IMR-90 (cell line): Measurements from ENCODE around the gene COMP. TPM values are rescaled to one million over a fixed set of nuclear protein-coding genes. Genes with fewer than 3 reads are reported as not detected.

ENCODE experiments used
- ATAC-seq: fragments of 200-7000 bp; cut with Tn5 transposase; 2 replicates; pipeline ENCODE4 v1.9.1; 2020; ENCODE audit warnings: low read depth, mild to moderate bottlenecking, moderate library complexity
- BruUV-seq: library from RNA; stranded (reverse); fragments of 400-500 nt; replicated peaks from 2 replicates; lab custom pipeline; 2021; lab: Mats Ljungman, UMichigan
- CTCF ChIA-PET: fragments of 300-600 bp; formaldehyde crosslinking; extraction: SDS; loops from one replicate; lab custom pipeline; 2021; ENCODE audit warnings: antibody characterized with exemption; lab: Yijun Ruan, JAX
- POLR2A ChIA-PET: fragments of 300-600 bp; sonication (Branson Sonifier 250); formaldehyde crosslinking; loops from one replicate; lab custom pipeline; 2022; ENCODE audit warnings: antibody characterized with exemption; ENCODE audit not compliant: unreplicated experiment; lab: Charles Lee
- DNase-seq: peaks from one replicate; pipeline ENCODE4 v3.0.0; 2013
- H2AFZ ChIP-seq: replicated peaks from 2 replicates; pipeline ENCODE3; 2013; ENCODE audit warnings: low read length, mild to moderate bottlenecking; ENCODE audit not compliant: poor library complexity
- H2AK5ac ChIP-seq: 2 replicates; pipeline ENCODE4 v1.6.1; 2013; ENCODE audit warnings: low read depth, low read length, inconsistent platforms
- H2AK9ac ChIP-seq: replicated peaks from 2 replicates; pipeline ENCODE3; 2013; ENCODE audit warnings: mild to moderate bottlenecking, low read depth, low read length, moderate library complexity; ENCODE audit not compliant: poor library complexity
- H2BK120ac ChIP-seq: 2 replicates; pipeline ENCODE4 v1.6.1; 2013; ENCODE audit warnings: low read depth, low read length, inconsistent platforms
- H2BK15ac ChIP-seq: 3 replicates; pipeline ENCODE4 v1.6.1; 2013; ENCODE audit warnings: low read depth, low read length, inconsistent platforms
- H2BK20ac ChIP-seq: 2 replicates; pipeline ENCODE4 v1.6.1; 2013; ENCODE audit warnings: low read depth, mild to moderate bottlenecking, inconsistent platforms, low read length, moderate library complexity
- H2BK5ac ChIP-seq: 2 replicates; pipeline ENCODE4 v1.6.1; 2013; ENCODE audit warnings: mild to moderate bottlenecking, low read depth, low read length, inconsistent platforms; ENCODE audit not compliant: poor library complexity, severe bottlenecking
- H3K14ac ChIP-seq: replicated peaks from 2 replicates; pipeline ENCODE4 v1.6.1; 2013; ENCODE audit warnings: low read depth, low read length, inconsistent platforms
- H3K18ac ChIP-seq: 2 replicates; pipeline ENCODE4 v1.6.1; 2013; ENCODE audit warnings: low read depth, low read length, control low read depth
- H3K23ac ChIP-seq: 2 replicates; pipeline ENCODE4 v1.6.1; 2013; ENCODE audit warnings: low read depth, low read length, inconsistent platforms
- H3K27ac ChIP-seq: 2 replicates; pipeline ENCODE4 v1.5.1; 2013; ENCODE audit warnings: mild to moderate bottlenecking, control low read depth, low read length; ENCODE audit not compliant: insufficient read depth
- H3K27me3 ChIP-seq: 2 replicates; pipeline ENCODE4 v1.6.1; 2013; ENCODE audit warnings: low read length; ENCODE audit not compliant: control insufficient read depth, insufficient read depth
- H3K36me3 ChIP-seq: 2 replicates; pipeline ENCODE4 v1.6.1; 2013; ENCODE audit warnings: low read length, mixed read lengths; ENCODE audit not compliant: control insufficient read depth, insufficient read depth
- H3K4ac ChIP-seq: 2 replicates; pipeline ENCODE4 v1.6.1; 2013; ENCODE audit warnings: low read depth, low read length, inconsistent platforms
- H3K4me1 ChIP-seq: 2 replicates; pipeline ENCODE4 v1.6.1; 2013; ENCODE audit warnings: low read length, mixed read lengths; ENCODE audit not compliant: control insufficient read depth, insufficient read depth
- H3K4me2 ChIP-seq: 2 replicates; pipeline ENCODE4 v1.6.1; 2013; ENCODE audit warnings: low read depth, mild to moderate bottlenecking, control low read depth, low read length, moderate library complexity
- H3K4me3 ChIP-seq: 2 replicates; pipeline ENCODE4 v1.5.1; 2013; ENCODE audit warnings: low read depth, mild to moderate bottlenecking, control low read depth, low read length, moderate library complexity; ENCODE audit not compliant: insufficient read depth
- H3K56ac ChIP-seq: 2 replicates; pipeline ENCODE4 v1.6.1; 2013; ENCODE audit warnings: low read length, inconsistent platforms; ENCODE audit not compliant: insufficient read depth; ENCODE audit errors: extremely low read depth
- H3K79me1 ChIP-seq, 2 experiments: 2 replicates each; pipeline ENCODE4 v1.6.1; 2013; ENCODE audit warnings: low read length in 2 of 2, inconsistent platforms in 1 of 2, low read depth in 1 of 2
- H3K9ac ChIP-seq: 2 replicates; pipeline ENCODE4 v1.6.1; 2013; ENCODE audit warnings: low read depth, low read length, control low read depth
- H3K9me1 ChIP-seq: 2 replicates; pipeline ENCODE4 v1.6.1; 2013; ENCODE audit warnings: low read length, inconsistent platforms; ENCODE audit not compliant: insufficient read depth
- H3K9me3 ChIP-seq: 2 replicates; pipeline ENCODE4 v1.6.1; 2013; ENCODE audit warnings: low read length; ENCODE audit not compliant: control insufficient read depth, insufficient read depth
- H4K20me1 ChIP-seq: 2 replicates; pipeline ENCODE4 v1.6.1; 2013; ENCODE audit warnings: low read length, inconsistent platforms; ENCODE audit not compliant: insufficient read depth
- H4K5ac ChIP-seq: 2 replicates; pipeline ENCODE4 v1.6.1; 2013; ENCODE audit warnings: mild to moderate bottlenecking, low read depth, low read length, control low read depth
- H4K8ac ChIP-seq, 2 experiments: 2 replicates each; pipeline ENCODE4 v1.6.1; 2013; ENCODE audit warnings: low read depth in 2 of 2, low read length in 2 of 2, control low read depth in 1 of 2, inconsistent platforms in 1 of 2
- H4K91ac ChIP-seq: 2 replicates; pipeline ENCODE4 v1.6.1; 2013; ENCODE audit warnings: low read depth, low read length, inconsistent platforms; ENCODE audit not compliant: insufficient read depth
- MAZ ChIP-seq: IDR thresholded peaks from 2 replicates; pipeline ENCODE4 v1.6.1; 2012; ENCODE audit warnings: low read depth, mild to moderate bottlenecking, low read length, improper control_type of control experiment, moderate library complexity, borderline replicate concordance
- POLR2A ChIP-seq: IDR thresholded peaks from 2 replicates; pipeline ENCODE4 v1.6.1; 2012; ENCODE audit warnings: mild to moderate bottlenecking, low read depth, low read length
- WGBS, 2 experiments: methylation state at CpG; one replicate each; pipeline versions ENCODE4 v1.1.5 to v1.1.7; 2013; ENCODE audit warnings: missing lambda C conversion rate in 2 of 2; ENCODE audit not compliant: insufficient read length in 1 of 2; ENCODE audit errors: extremely low coverage in 2 of 2; 5-methylcytosine and 5-hydroxymethylcytosine counted together
- dilution Hi-C: fragments of 300-500 bp; cut with HindIII; formaldehyde crosslinking; loops from one replicate; pipeline ENCODE4 v1.14.3; 2018; ENCODE audit warnings: low sequenced_read_pairs; ENCODE audit not compliant: unreplicated experiment
- in situ Hi-C: fragments of 300-500 bp; cut with MboI; formaldehyde crosslinking; loops from 3 replicates; pipeline ENCODE4 v1.14.3; 2019; ENCODE audit warnings: low sequenced_read_pairs, inconsistent platforms, mixed read lengths
- intact Hi-C: fragments of 100-400 bp; cut with micrococcal nuclease; formaldehyde crosslinking; loops from 2 replicates; pipeline ENCODE4 v1.10.0; 2022
- polyA plus RNA-seq, 3 experiments: library from polyadenylated mRNA; depleted of rRNA; stranded (reverse); fragments of >200 nt; gene quantifications; 2 replicates each; pipeline ENCODE4 v1.2.3, GENCODE V29; 2012; ENCODE audit warnings: low replicate concordance in 1 of 3
- total RNA-seq: library from RNA; depleted of rRNA; stranded (reverse); fragments of >200 nt; gene quantifications from 2 replicates; pipeline ENCODE4 v1.2.3, GENCODE V29; 2012

The COMP gene
- total and polyA plus RNA-seq, 2 of the 4 experiments (the other 2 are of a cell fraction) = under 0.01 to 0.43 TPM

DNA sequence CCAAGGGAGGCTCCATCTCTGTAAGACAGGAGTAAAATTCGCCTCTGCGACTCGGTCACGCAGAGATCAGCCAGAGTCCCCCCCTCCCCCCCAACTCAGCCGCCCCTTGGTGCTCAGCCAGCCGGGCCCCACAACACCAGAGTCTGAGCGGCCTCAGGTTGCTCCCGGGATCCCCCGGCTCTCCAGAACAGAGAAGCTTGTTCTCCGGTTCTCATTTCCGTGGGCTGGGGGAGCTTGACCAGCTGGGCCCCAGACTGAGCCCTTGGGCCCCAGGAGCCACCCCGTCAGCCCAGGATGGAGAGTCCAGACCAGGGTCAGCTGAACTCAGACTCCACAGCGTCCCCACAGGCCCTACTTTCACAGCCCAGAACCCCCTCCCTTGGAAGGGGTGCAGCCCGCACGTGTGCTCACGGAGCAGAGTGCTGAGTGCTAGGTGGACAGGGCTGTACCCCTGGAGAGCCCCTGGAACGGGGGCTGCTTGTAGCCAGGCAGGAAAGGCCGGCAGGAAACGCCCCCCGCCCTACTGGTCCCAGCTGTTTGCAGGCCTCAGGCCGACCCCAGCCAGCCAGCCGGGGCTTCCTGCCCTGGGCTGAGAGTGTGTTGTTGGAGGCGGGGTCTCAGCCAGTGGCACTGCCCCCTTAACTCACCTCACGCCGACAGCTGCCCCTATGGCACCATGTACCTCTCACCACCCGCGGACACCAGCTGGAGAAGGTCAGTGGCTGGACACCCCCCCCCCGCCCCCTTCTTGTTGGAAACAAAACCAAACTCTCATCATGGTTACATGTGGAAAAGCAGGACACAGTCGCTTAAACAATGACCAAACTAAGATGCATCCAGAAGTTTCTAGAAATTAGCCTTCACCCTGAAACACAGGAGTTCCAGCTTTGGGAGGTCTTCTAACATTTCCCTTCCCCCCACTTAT is 44.4 kb downstream of the COMP start:
- Histone ChIP-seq H2BK5ac (no peak overlapping the region), H2AK9ac (no peak overlapping the region), H3K4me1 (peaks cover 7% of the 10 kb centered on the region; the same call in 1 of the 2 replicates), H4K5ac (no peak overlapping the region), H2BK15ac (no peak overlapping the region), H2AK5ac (no peak overlapping the region), H3K14ac (no peak overlapping the region), H3K56ac (no peak overlapping the region), H3K23ac (no peak overlapping the region), H3K4me3 (no peak overlapping the region), H4K20me1 (peaks cover 10% of the 10 kb centered on the region), H3K9me1 (0 out of 2 replicates have a peak, but pooled peaks cover 3% of the 10 kb centered on the region), H4K91ac (no peak overlapping the region), H3K27ac (no peak overlapping the region), H3K79me1 (peaks cover 0 to 4% of the 10 kb centered on the region in 2 experiments; a peak in 1 of 4 replicates), H2BK120ac (no peak overlapping the region), H3K18ac (no peak overlapping the region), H3K9ac (no peak overlapping the region), H4K8ac (no peak overlapping the region), H3K36me3 (peaks cover 12% of the 10 kb centered on the region; the same call in 1 of the 2 replicates), H3K27me3 (no peaks in the 10 kb centered on the region), H2AFZ (no peak overlapping the region), H2BK20ac (no peak overlapping the region), H3K4ac (no peak overlapping the region), H3K9me3 (no peaks in the 10 kb centered on the region), H3K4me2 (no peak overlapping the region)
- intact Hi-C loops = no loop called here
- POLR2A ChIA-PET = no interaction called here
- in situ Hi-C loops = no loop called here
- BruUV-seq = no TSS peak
- no peak for TF ChIP-seq POLR2A
- TF ChIP-seq MAZ = no peak
- DNase-seq = no peak
- ATAC-seq = no peak
- 62% methylated on average over 6 of the region's 29 CpGs; no CpG with 5 or more reads in 1 of the 2 experiments for WGBS, 2 experiments
- dilution Hi-C loops = no loop called here
- CTCF ChIA-PET = interaction anchor here (0.6 kb wide), 1 partner anchor 22 kb away, joined by 4 read pairs; no protein-coding TSS in a partner anchor
